Esophagus squamous epithelium (tissue), 5 donors: ENCODE measurements around the gene STAG1. TPM values are rescaled to one million over a fixed set of nuclear protein-coding genes. Genes with fewer than 3 reads are reported as not detected.

Source experiments
- DNase-seq: peaks from one replicate; lab custom pipeline; 2025; lab: John Stamatoyannopoulos, UW
- H3K27ac ChIP-seq, 4 donors: fragments of 200-600 bp; sonication (generic); one replicate each; pipeline ENCODE4 v1.5.1; 2016 to 2019; ENCODE audit warnings: mild to moderate bottlenecking in 1 of 4
- H3K27me3 ChIP-seq, 4 donors: fragments of 200-600 bp; sonication (generic); 1 replicate in 3 of 4; 2 replicates in 1 of 4; pipeline versions ENCODE4 v1.5.1 to v1.6.0; 2017 to 2021; ENCODE audit warnings: antibody characterized with exemption in 1 of 4
- H3K36me3 ChIP-seq, 3 donors: fragments of 200-600 bp; sonication (generic); one replicate each; pipeline ENCODE4 v1.5.1; 2016 to 2019
- H3K4me1 ChIP-seq, 3 donors: fragments of 200-600 bp; sonication (generic); one replicate each; pipeline ENCODE4 v1.5.1; 2017 to 2019
- H3K4me3 ChIP-seq, 4 donors: fragments of 200-600 bp; sonication (generic); 1 replicate in 3 of 4; 2 replicates in 1 of 4; pipeline ENCODE4 v1.5.1; 2016 to 2019; ENCODE audit warnings: mild to moderate bottlenecking in 2 of 4, moderate library complexity in 1 of 4
- H3K9me3 ChIP-seq, 3 donors: fragments of 200-600 bp; sonication (generic); one replicate each; pipeline ENCODE4 v1.5.1; 2016 to 2019
- POLR2A ChIP-seq, 4 donors: fragments of 450-650 bp; IDR thresholded peaks; one replicate each; pipeline ENCODE4 v1.6.1; 2017; ENCODE audit warnings: antibody characterized with exemption in 4 of 4, mild to moderate bottlenecking in 4 of 4, moderate library complexity in 3 of 4
- WGBS, 2 donors: methylation state at CpG; one replicate each; pipeline ENCODE4 v1.1.5; 2018; 5-methylcytosine and 5-hydroxymethylcytosine counted together
- intact Hi-C: fragments of 100-400 bp; cut with DNase I; formaldehyde crosslinking; loops from one replicate; pipeline ENCODE4 v1.15.0; 2022
- total RNA-seq, 4 donors: library from RNA; depleted of rRNA; stranded (reverse); fragments of >200 nt; gene quantifications; one replicate each; pipeline ENCODE4 v1.1.0, GENCODE V29; 2016
- TF ChIP-seq, protein P1 (sequence below), 6 experiments: fragments of 450-650 bp in 4 of 6; fragments of 200-600 bp in 2 of 6; sonication (generic) in 2 of 6; IDR thresholded peaks; one replicate each; pipeline ENCODE4 v1.5.1; 2016 to 2019; ENCODE audit warnings: antibody characterized with exemption in 6 of 6, mild to moderate bottlenecking in 4 of 6, moderate library complexity in 4 of 6
- donor health status: DM: yes; HTN: yes; CAD: no.

The STAG1 gene
- total RNA-seq, 4 donors from 2014 or later, result 10.9 to 42.9 (median 24.9) TPM

DNA sequence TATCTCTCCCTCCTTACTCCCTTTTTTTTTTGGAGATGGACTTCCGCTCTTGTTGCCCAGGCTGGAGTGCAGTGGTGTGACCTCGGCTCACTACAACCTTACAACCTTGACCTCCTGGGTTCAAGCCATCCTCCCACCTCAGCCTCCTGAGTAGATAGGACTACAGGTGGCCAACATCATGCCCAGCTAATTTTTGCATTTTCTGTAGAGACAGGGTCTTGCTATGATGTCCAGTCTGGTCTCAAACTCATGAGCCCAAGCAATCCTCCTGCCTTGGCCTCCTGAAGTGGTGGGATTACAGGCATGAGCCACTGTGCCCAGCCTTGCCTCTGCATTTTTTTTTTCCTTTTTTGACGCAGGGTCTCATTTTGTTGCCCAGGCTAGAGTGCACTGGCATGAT lies 17.1 kb downstream of the STAG1 start:
- Histone ChIP-seq H3K27me3 (no peaks in the 10 kb centered on the region), H3K36me3 (peaks cover 0 to 15% (median 0%) of the 10 kb centered on the region in 3 donors), H3K27ac (no peak overlapping the region), H3K9me3 (no peaks in the 10 kb centered on the region), H3K4me3 (no peak overlapping the region), H3K4me1 (peaks cover 0 to 46% (median 8%) of the 10 kb centered on the region in 3 donors)
- TF ChIP-seq, protein P1, sequence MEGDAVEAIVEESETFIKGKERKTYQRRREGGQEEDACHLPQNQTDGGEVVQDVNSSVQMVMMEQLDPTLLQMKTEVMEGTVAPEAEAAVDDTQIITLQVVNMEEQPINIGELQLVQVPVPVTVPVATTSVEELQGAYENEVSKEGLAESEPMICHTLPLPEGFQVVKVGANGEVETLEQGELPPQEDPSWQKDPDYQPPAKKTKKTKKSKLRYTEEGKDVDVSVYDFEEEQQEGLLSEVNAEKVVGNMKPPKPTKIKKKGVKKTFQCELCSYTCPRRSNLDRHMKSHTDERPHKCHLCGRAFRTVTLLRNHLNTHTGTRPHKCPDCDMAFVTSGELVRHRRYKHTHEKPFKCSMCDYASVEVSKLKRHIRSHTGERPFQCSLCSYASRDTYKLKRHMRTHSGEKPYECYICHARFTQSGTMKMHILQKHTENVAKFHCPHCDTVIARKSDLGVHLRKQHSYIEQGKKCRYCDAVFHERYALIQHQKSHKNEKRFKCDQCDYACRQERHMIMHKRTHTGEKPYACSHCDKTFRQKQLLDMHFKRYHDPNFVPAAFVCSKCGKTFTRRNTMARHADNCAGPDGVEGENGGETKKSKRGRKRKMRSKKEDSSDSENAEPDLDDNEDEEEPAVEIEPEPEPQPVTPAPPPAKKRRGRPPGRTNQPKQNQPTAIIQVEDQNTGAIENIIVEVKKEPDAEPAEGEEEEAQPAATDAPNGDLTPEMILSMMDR (IDR thresholded peaks at IDR 0.05), result no peak
- TF ChIP-seq POLR2A (IDR thresholded peaks at IDR 0.05), result no peak
- intact Hi-C loops, result no loop called here
- 90 to 91% methylated on average over 3 of the region's 3 CpGs for WGBS, 2 donors
- no peak for DNase-seq

DNA sequence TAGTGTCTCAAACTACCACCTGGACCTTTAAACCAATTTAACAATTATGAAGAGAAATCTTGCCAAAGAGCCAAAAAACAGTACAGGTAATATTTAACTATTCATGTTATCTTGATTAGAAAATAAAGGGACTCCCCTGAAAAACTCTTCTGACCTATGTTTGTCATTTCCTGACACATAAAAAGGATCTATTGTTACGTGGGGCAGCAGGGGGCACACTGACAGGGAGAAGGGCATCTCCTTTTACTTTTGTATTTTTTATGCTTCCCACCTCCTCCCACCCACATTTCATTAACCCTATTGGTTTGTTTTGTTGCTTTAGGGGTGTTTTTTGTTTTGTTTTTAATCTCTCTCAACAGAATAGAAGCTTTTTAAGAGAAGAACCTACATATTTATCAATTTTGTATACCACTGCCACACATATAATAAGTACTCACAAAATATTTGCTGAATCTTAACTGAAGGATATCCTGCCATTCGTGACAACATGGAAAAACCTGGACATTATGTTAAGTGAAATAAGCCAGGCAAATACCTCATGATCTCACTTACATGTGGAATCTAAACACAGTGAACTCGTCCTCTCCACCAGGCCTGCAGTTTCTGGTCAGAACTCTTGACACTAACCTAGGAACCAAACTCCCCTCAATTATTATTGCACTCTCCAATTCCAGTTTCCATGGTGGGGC lies 17.7 kb downstream of the STAG1 start:
- no peaks in the 10 kb centered on the region for H3K27me3 ChIP-seq
- no peaks in the 10 kb centered on the region for H3K9me3 ChIP-seq
- no peak overlapping the region for H3K27ac ChIP-seq
- peaks cover 0 to 15% (median 0%) of the 10 kb centered on the region in 3 donors for H3K36me3 ChIP-seq
- H3K4me3 ChIP-seq, result no peak overlapping the region
- 63 to 75% methylated on average over 3 of the region's 3 CpGs for WGBS, 2 donors
- TF ChIP-seq POLR2A (IDR thresholded peaks at IDR 0.05), result no peak
- TF ChIP-seq, protein P1 (IDR thresholded peaks at IDR 0.05), result no peak
- intact Hi-C loops, result no loop called here
- H3K4me1 ChIP-seq, result peaks cover 0 to 47% (median 8%) of the 10 kb centered on the region in 3 donors
- DNase-seq, result no peak

DNA sequence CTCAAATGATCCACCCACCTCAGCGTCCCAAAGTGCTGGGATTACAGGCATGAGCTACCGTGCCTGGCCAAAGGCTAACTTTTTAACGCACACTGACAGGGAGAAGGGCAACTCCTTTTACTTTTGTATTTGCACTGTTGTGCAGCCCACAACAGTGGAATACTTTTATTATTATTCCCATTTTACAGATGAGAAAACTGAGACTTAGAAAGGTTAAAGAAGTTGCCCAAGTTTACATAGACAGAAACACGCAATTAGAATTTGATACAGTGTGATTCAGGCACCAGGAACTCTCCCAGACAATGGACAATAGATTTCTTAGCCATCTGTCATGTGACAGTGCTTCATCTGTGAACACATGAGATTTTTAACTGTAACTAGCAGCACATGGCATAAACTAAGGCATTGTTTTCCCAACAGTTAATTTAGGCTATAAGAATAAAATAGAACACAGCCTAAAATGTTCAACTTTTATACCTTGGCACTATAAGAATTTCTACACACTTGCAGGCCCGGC lies 18.8 kb downstream of the STAG1 start:
- peaks cover 3 to 58% (median 15%) of the 10 kb centered on the region in 3 donors for H3K4me1 ChIP-seq
- no peak overlapping the region for H3K4me3 ChIP-seq
- peaks cover 0 to 15% (median 0%) of the 10 kb centered on the region in 3 donors for H3K36me3 ChIP-seq
- H3K9me3 ChIP-seq, result no peaks in the 10 kb centered on the region
- intact Hi-C loops, result no loop called here
- no peak overlapping the region for H3K27ac ChIP-seq
- no peaks in the 10 kb centered on the region for H3K27me3 ChIP-seq
- WGBS, 2 donors, result 89 to 91% methylated on average over 5 of the region's 5 CpGs
- DNase-seq, result no peak
- TF ChIP-seq POLR2A (IDR thresholded peaks at IDR 0.05), result no peak

DNA sequence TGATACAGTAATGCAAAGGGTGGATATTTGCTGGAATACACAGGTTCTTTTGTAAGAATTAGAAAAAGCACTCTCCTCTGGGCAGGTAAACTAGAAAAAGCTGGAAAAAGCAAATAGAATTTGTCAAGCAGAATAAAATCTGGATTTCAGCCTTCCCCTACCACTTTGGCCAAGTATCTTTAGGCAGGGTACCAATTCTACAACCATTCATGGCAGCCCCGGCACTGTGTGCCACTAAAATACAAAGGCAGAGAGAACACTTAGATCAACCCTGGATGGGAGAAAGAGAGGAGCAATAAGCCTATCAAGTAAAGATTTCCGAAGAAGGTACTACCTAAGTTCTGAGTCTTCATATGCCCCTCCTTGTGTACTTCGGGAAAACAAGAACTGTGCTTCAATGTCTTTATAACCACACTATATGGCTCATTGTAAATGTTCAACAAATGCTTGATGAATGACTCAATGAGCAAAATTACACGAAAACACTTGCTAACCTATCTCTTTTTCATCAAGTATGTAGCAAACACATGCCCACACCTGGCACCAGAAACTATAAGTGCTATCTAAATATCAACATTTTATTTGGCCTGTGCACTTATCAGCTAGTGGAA lies 20.8 kb downstream of the STAG1 start:
- WGBS, 2 donors, result 26 to 48% methylated on average over 4 of the region's 4 CpGs
- TF ChIP-seq POLR2A (IDR thresholded peaks at IDR 0.05), result no peak
- TF ChIP-seq, protein P1 (IDR thresholded peaks at IDR 0.05), result no peak
- DNase-seq, result no peak

DNA sequence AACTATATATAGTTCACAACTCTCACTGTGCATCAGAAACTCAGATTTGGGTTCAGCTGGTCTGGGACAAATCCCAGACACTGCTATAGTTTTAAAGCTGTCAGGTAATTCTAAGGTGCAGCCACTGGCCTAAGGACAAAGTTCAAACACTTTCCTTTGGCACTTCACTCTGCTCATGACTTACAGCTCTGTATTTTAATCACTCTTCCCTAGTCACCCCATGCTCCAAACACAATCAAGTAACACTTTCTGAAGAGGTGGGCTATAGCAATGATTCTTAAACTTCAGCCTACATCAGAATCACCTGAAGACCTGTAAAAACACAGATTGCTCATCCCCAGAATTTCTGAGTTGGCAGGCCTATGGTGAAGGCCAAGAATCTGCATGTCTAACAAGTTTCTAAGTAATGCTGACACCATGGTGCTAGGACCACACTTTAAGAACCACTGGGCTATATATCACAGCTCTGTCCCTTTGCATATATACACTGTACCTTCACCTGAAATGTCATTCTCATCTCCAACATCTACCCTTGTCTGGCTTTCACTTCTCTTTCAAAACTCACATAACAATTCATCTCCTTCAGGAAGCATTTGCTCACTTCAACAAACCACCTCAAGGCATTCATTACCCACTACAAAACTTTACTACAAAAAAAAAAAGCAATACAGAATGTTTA lies 21.4 kb downstream of the STAG1 start:
- TF ChIP-seq, protein P1 (IDR thresholded peaks at IDR 0.05), result no peak
- no peak for TF ChIP-seq POLR2A (IDR thresholded peaks at IDR 0.05)
- no peak overlapping the region for H3K4me3 ChIP-seq
- intact Hi-C loops, result no loop called here
- no peaks in the 10 kb centered on the region for H3K9me3 ChIP-seq
- H3K4me1 ChIP-seq, result peaks cover 3 to 83% (median 28%) of the 10 kb centered on the region in 3 donors
- peaks cover 0 to 5% (median 0%) of the 10 kb centered on the region in 3 donors for H3K36me3 ChIP-seq
- H3K27ac ChIP-seq, result no peak overlapping the region
- DNase-seq, result no peak
- H3K27me3 ChIP-seq, result no peaks in the 10 kb centered on the region

More for the DNA sequence above, 20.8 kb downstream of the STAG1 start:
- Histone ChIP-seq H3K36me3 (peaks cover 0 to 10% (median 0%) of the 10 kb centered on the region in 3 donors), H3K4me1 (peaks cover 3 to 78% (median 26%) of the 10 kb centered on the region in 3 donors), H3K27ac (no peak overlapping the region), H3K27me3 (no peaks in the 10 kb centered on the region), H3K9me3 (no peaks in the 10 kb centered on the region), H3K4me3 (no peak overlapping the region)
- intact Hi-C loops, result no loop called here
